Smooth muscle cell (in vitro differentiated cells): Measurements from ENCODE around the gene OPHN1. TPM values are rescaled to one million over a fixed set of nuclear protein-coding genes. Genes with fewer than 3 reads are reported as not detected.
"Not testable (repeated sequence)": the region's sequence is repeated elsewhere in the genome, so short reads cannot be mapped to it uniquely, and the experiment has no call there.

Experiments
- DNase-seq: peaks from one replicate; lab custom pipeline; 2025; ENCODE audit not compliant: unreplicated experiment; lab: John Stamatoyannopoulos, UW
- H2AFZ ChIP-seq: fragments of 200-600 bp; sonication (generic); 2 replicates; pipeline ENCODE4 v1.6.0; 2016; ENCODE audit warnings: antibody characterized with exemption, low read depth, mild to moderate bottlenecking
- H3F3A ChIP-seq: fragments of 200-600 bp; sonication (generic); 2 replicates; pipeline ENCODE4 v1.6.0; 2017; ENCODE audit warnings: antibody characterized with exemption, low read depth
- H3K27ac ChIP-seq: fragments of 200-600 bp; sonication (generic); 2 replicates; pipeline ENCODE4 v1.5.1; 2016; ENCODE audit warnings: low read depth, mild to moderate bottlenecking
- H3K27me3 ChIP-seq: fragments of 200-600 bp; sonication (generic); 2 replicates; pipeline ENCODE4 v1.6.1; 2016; ENCODE audit warnings: low read depth, mild to moderate bottlenecking
- H3K36me3 ChIP-seq: fragments of 200-600 bp; sonication (generic); 2 replicates; pipeline ENCODE4 v1.5.1; 2016; ENCODE audit warnings: low read depth
- H3K4me1 ChIP-seq: fragments of 200-600 bp; sonication (generic); 2 replicates; pipeline ENCODE4 v1.5.1; 2016; ENCODE audit warnings: low read depth
- H3K4me2 ChIP-seq: fragments of 200-600 bp; sonication (generic); 2 replicates; pipeline ENCODE4 v1.6.0; 2016; ENCODE audit warnings: mild to moderate bottlenecking
- H3K4me3 ChIP-seq: fragments of 200-600 bp; sonication (generic); 2 replicates; pipeline ENCODE4 v1.5.1; 2016; ENCODE audit warnings: mild to moderate bottlenecking
- H3K79me2 ChIP-seq: fragments of 200-600 bp; sonication (generic); 2 replicates; pipeline ENCODE4 v1.6.0; 2016; ENCODE audit warnings: low read depth, mild to moderate bottlenecking
- H3K9ac ChIP-seq: fragments of 200-600 bp; sonication (generic); 2 replicates; pipeline ENCODE4 v1.6.0; 2016; ENCODE audit warnings: low read depth
- H3K9me3 ChIP-seq: fragments of 200-600 bp; sonication (generic); replicated peaks from 2 replicates; pipeline ENCODE4 v1.5.1; 2016; ENCODE audit warnings: low read depth
- H4K20me1 ChIP-seq: fragments of 200-600 bp; sonication (generic); 2 replicates; pipeline ENCODE4 v1.6.0; 2016; ENCODE audit warnings: low read depth
- WGBS: methylation state at CpG from one replicate; pipeline ENCODE4 v1.1.7; 2016; ENCODE audit warnings: low lambda C conversion rate; 5-methylcytosine and 5-hydroxymethylcytosine counted together
- polyA plus RNA-seq: library from polyadenylated mRNA; unstranded; fragments of >200 nt; fragmentation: Nextera tagmentation; extraction: Ambion mirVana; gene quantifications from 2 replicates; pipeline ENCODE4 v1.2.1, GENCODE V29; 2016
- total RNA-seq: library from RNA; depleted of rRNA; stranded (reverse); fragments of >200 nt; gene quantifications from 2 replicates; pipeline ENCODE4 v1.2.3, GENCODE V29; 2014
- TF ChIP-seq, protein P1 (sequence below): fragments of 200-600 bp; sonication (generic); IDR thresholded peaks from 2 replicates; pipeline ENCODE4 v1.5.1; 2017; ENCODE audit warnings: borderline replicate concordance, mild to moderate bottlenecking, antibody characterized with exemption; ENCODE audit not compliant: insufficient read depth, poor library complexity, severe bottlenecking

The OPHN1 gene
- total and polyA plus RNA-seq, 2 experiments from 2014 or later: 1.1 to 2.3 TPM

GRCh38 chrX:68398291-68398690 lies 35.0 kb downstream of the OPHN1 start:
- Histone ChIP-seq H3K36me3 (no peaks in the 10 kb centered on the region), H3K27ac (no peak overlapping the region), H3K9ac (no peak overlapping the region), H3K9me3 (no peaks in the 10 kb centered on the region), H3K4me3 (no peak overlapping the region), H2AFZ (no peak overlapping the region), H3K27me3 (no peaks in the 10 kb centered on the region), H3K79me2 (no peaks in the 10 kb centered on the region), H3K4me2 (no peak overlapping the region), H3F3A (no peaks in the 10 kb centered on the region), H4K20me1 (no peaks in the 10 kb centered on the region), H3K4me1 (no peaks in the 10 kb centered on the region)
- no peak for DNase-seq
- TF ChIP-seq, protein P1, sequence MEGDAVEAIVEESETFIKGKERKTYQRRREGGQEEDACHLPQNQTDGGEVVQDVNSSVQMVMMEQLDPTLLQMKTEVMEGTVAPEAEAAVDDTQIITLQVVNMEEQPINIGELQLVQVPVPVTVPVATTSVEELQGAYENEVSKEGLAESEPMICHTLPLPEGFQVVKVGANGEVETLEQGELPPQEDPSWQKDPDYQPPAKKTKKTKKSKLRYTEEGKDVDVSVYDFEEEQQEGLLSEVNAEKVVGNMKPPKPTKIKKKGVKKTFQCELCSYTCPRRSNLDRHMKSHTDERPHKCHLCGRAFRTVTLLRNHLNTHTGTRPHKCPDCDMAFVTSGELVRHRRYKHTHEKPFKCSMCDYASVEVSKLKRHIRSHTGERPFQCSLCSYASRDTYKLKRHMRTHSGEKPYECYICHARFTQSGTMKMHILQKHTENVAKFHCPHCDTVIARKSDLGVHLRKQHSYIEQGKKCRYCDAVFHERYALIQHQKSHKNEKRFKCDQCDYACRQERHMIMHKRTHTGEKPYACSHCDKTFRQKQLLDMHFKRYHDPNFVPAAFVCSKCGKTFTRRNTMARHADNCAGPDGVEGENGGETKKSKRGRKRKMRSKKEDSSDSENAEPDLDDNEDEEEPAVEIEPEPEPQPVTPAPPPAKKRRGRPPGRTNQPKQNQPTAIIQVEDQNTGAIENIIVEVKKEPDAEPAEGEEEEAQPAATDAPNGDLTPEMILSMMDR: no peak
- 67% methylated on average over 3 of the region's 3 CpGs for WGBS

- H3K4me2 ChIP-seq: no peak overlapping the region
- H3F3A ChIP-seq: no peaks in the 10 kb centered on the region
- H3K36me3 ChIP-seq: no peaks in the 10 kb centered on the region
- H2AFZ ChIP-seq: no peak overlapping the region
- H3K79me2 ChIP-seq: no peaks in the 10 kb centered on the region
- no peaks in the 10 kb centered on the region for H3K4me1 ChIP-seq
- H3K27ac ChIP-seq: no peak overlapping the region
- H3K9me3 ChIP-seq: no peaks in the 10 kb centered on the region
- no peak for DNase-seq
- no peaks in the 10 kb centered on the region for H3K27me3 ChIP-seq
- no peak overlapping the region for H3K9ac ChIP-seq
- TF ChIP-seq, protein P1: no peak
- H3K4me3 ChIP-seq: no peak overlapping the region
- no peaks in the 10 kb centered on the region for H4K20me1 ChIP-seq
- WGBS: 42% methylated on average over 2 of the region's 2 CpGs
Measured at GRCh38 chrX:68396953-68397352, 36.3 kb downstream of the OPHN1 start.

GRCh38 chrX:68389419-68389960 lies 43.8 kb downstream of the OPHN1 start:
- DNase-seq, H3K4me2 ChIP-seq, H3K4me3 ChIP-seq, H2AFZ ChIP-seq, H3K27ac ChIP-seq, H3K4me1 ChIP-seq, H3F3A ChIP-seq, H3K9me3 ChIP-seq, H4K20me1 ChIP-seq, H3K36me3 ChIP-seq, H3K27me3 ChIP-seq, H3K9ac ChIP-seq, H3K79me2 ChIP-seq: not testable (repeated sequence)
- WGBS: 76% methylated on average over 3 of the region's 3 CpGs

- Histone ChIP-seq H3K4me1 (no peaks in the 10 kb centered on the region), H3K36me3 (no peaks in the 10 kb centered on the region), H2AFZ (no peak overlapping the region), H3K4me2 (no peak overlapping the region), H3K27me3 (no peaks in the 10 kb centered on the region), H3K79me2 (no peaks in the 10 kb centered on the region), H3F3A (no peaks in the 10 kb centered on the region), H3K9me3 (no peaks in the 10 kb centered on the region), H4K20me1 (no peaks in the 10 kb centered on the region), H3K9ac (no peak overlapping the region), H3K27ac (no peak overlapping the region), H3K4me3 (no peak overlapping the region)
- no peak for DNase-seq
- WGBS: 63% methylated on average over 3 of the region's 3 CpGs
- TF ChIP-seq, protein P1: no peak
Measured at GRCh38 chrX:68387776-68388175, 45.5 kb downstream of the OPHN1 start.
